H1 (cell line): ENCODE measurements around the gene UGT1A1. TPM values are rescaled to one million over a fixed set of nuclear protein-coding genes. Genes with fewer than 3 reads are reported as not detected.
"Not testable (repeated sequence)": the region's sequence is repeated elsewhere in the genome, so short reads cannot be mapped to it uniquely, and the experiment has no call there.

ENCODE experiments used
- CTCF ChIA-PET: fragments of 300-600 bp; sonication (Branson Sonifier 250); formaldehyde crosslinking; loops from one replicate; lab custom pipeline; 2021; ENCODE audit not compliant: partially characterized antibody; lab: Charles Lee
- POLR2A ChIA-PET: fragments of 300-600 bp; sonication (Branson Sonifier 250); formaldehyde crosslinking; loops from one replicate; lab custom pipeline; 2021; ENCODE audit warnings: inconsistent platforms; ENCODE audit not compliant: partially characterized antibody; lab: Charles Lee
- DNase-seq, 2 experiments: peaks; one replicate each; pipeline versions ENCODE4 v3.0.0 to v3.0.0-alpha.2; 2010 to 2022; ENCODE audit warnings: low spot score in 2 of 2, low read depth in 1 of 2, mixed read lengths in 1 of 2
- FAIRE-seq: peaks from 2 replicates; lab custom pipeline; 2011; peaks lifted over from hg19 to GRCh38; lab: Jason Lieb, UNC
- H2AFZ ChIP-seq: 2 replicates; pipeline ENCODE4 v1.8.1; 2012; ENCODE audit warnings: low read length, inconsistent platforms
- H2AK5ac ChIP-seq: 2 replicates; pipeline ENCODE4 v1.6.1; 2013; ENCODE audit warnings: low read depth, low read length
- H2BK120ac ChIP-seq: replicated peaks from 2 replicates; pipeline ENCODE3; 2013; ENCODE audit warnings: low read depth, low read length, inconsistent platforms
- H2BK12ac ChIP-seq: 2 replicates; pipeline ENCODE4 v1.6.1; 2013; ENCODE audit warnings: low read depth, low read length
- H2BK15ac ChIP-seq: 2 replicates; pipeline ENCODE4 v1.6.1; 2013; ENCODE audit warnings: low read length
- H2BK20ac ChIP-seq: 2 replicates; pipeline ENCODE4 v1.6.1; 2013; ENCODE audit warnings: low read length
- H2BK5ac ChIP-seq: 2 replicates; pipeline ENCODE4 v1.6.1; 2013; ENCODE audit warnings: low read depth, low read length
- H3K14ac ChIP-seq: 2 replicates; pipeline ENCODE4 v1.6.1; 2013; ENCODE audit warnings: inconsistent platforms; ENCODE audit not compliant: insufficient read length
- H3K18ac ChIP-seq: 2 replicates; pipeline ENCODE4 v1.6.1; 2013; ENCODE audit warnings: low read length; ENCODE audit errors: extremely low read depth
- H3K23ac ChIP-seq: 2 replicates; pipeline ENCODE4 v1.6.1; 2013; ENCODE audit warnings: inconsistent platforms; ENCODE audit not compliant: insufficient read length
- H3K23me2 ChIP-seq: 2 replicates; pipeline ENCODE4 v1.6.1; 2013; ENCODE audit warnings: low read depth, low read length
- H3K27ac ChIP-seq: 2 replicates; pipeline ENCODE4 v1.6.1; 2011; ENCODE audit warnings: low read depth, low read length, inconsistent platforms
- H3K27me3 ChIP-seq, 4 experiments: replicated peaks in 1 of 4; 1 replicate in 1 of 4; 2 replicates in 3 of 4; pipeline versions ENCODE4 v1.6.1 to v1.8.1; 2011 to 2013; ENCODE audit warnings: low read length in 3 of 4, mild to moderate bottlenecking in 3 of 4, inconsistent platforms in 2 of 4, mixed read lengths in 2 of 4, moderate library complexity in 1 of 4; ENCODE audit not compliant: control insufficient read depth in 3 of 4, insufficient read depth in 3 of 4; ENCODE audit errors: extremely low read depth in 1 of 4
- H3K36me3 ChIP-seq, 4 experiments: 2 replicates each; pipeline versions ENCODE4 v1.6.1 to v1.8.1; 2011 to 2013; ENCODE audit warnings: mild to moderate bottlenecking in 4 of 4, low read length in 3 of 4, moderate library complexity in 2 of 4, control low read depth in 1 of 4, inconsistent platforms in 1 of 4; ENCODE audit not compliant: insufficient read depth in 4 of 4, control insufficient read depth in 2 of 4
- H3K4ac ChIP-seq: replicated peaks from 2 replicates; pipeline ENCODE3; 2013; ENCODE audit warnings: low read length, low read depth, mixed read lengths, inconsistent platforms; ENCODE audit not compliant: insufficient read length
- H3K4me1 ChIP-seq, 4 experiments: replicated peaks in 1 of 4; 1 replicate in 1 of 4; 2 replicates in 3 of 4; pipeline versions ENCODE4 v1.6.1 to v1.8.1; 2011 to 2013; ENCODE audit warnings: low read length in 3 of 4, inconsistent platforms in 2 of 4, mixed read lengths in 1 of 4; ENCODE audit not compliant: insufficient read depth in 4 of 4, control insufficient read depth in 3 of 4
- H3K4me2 ChIP-seq, 2 experiments: 2 replicates each; pipeline versions ENCODE4 v1.6.1 to v1.8.1; 2011 to 2013; ENCODE audit warnings: low read depth in 2 of 2, low read length in 2 of 2, control low read depth in 1 of 2, inconsistent platforms in 1 of 2, mild to moderate bottlenecking in 1 of 2; ENCODE audit not compliant: insufficient read depth in 1 of 2
- H3K4me3 ChIP-seq, 4 experiments: fragments of 200-600, 300-600 bp in 1 of 4; sonication (generic), shearing (Covaris generic), sonication (Bioruptor Twin) in 1 of 4; 2 replicates each; pipeline versions ENCODE4 v1.5.1 to v1.8.1; 2011 to 2016; ENCODE audit warnings: low read length in 4 of 4, low read depth in 3 of 4, control low read depth in 2 of 4, inconsistent platforms in 2 of 4, mild to moderate bottlenecking in 2 of 4, mixed read lengths in 1 of 4, moderate library complexity in 1 of 4; ENCODE audit not compliant: insufficient read depth in 2 of 4; ENCODE audit errors: extremely low read depth in 1 of 4
- H3K56ac ChIP-seq: replicated peaks from 2 replicates; pipeline ENCODE3; 2013; ENCODE audit warnings: low read depth, mild to moderate bottlenecking, mixed read lengths, low read length, inconsistent platforms; ENCODE audit not compliant: insufficient read length
- H3K79me1 ChIP-seq: 2 replicates; pipeline ENCODE4 v1.6.1; 2013; ENCODE audit warnings: low read depth, low read length, control low read depth
- H3K79me2 ChIP-seq, 2 experiments: 2 replicates each; pipeline versions ENCODE4 v1.6.1 to v1.8.1; 2012 to 2013; ENCODE audit warnings: low read length in 2 of 2, mild to moderate bottlenecking in 2 of 2, inconsistent platforms in 1 of 2; ENCODE audit not compliant: insufficient read depth in 2 of 2, control insufficient read depth in 1 of 2
- H3K9ac ChIP-seq, 4 experiments: replicated peaks in 1 of 4; 1 replicate in 1 of 4; 2 replicates in 3 of 4; pipeline versions ENCODE4 v1.6.1 to v1.8.1; 2011 to 2013; ENCODE audit warnings: low read depth in 3 of 4, low read length in 3 of 4, control low read depth in 2 of 4, mild to moderate bottlenecking in 2 of 4, moderate library complexity in 2 of 4, inconsistent platforms in 1 of 4; ENCODE audit errors: extremely low read depth in 1 of 4
- H3K9me3 ChIP-seq, 2 experiments: 2 replicates each; pipeline versions ENCODE4 v1.6.1 to v1.8.1; 2012 to 2013; ENCODE audit warnings: mild to moderate bottlenecking in 2 of 2, moderate library complexity in 2 of 2, control low read depth in 1 of 2, inconsistent platforms in 1 of 2, low read depth in 1 of 2, low read length in 1 of 2, mixed read lengths in 1 of 2; ENCODE audit not compliant: insufficient read depth in 2 of 2
- H4K20me1 ChIP-seq, 2 experiments: replicated peaks in 1 of 2; 2 replicates each; pipeline versions ENCODE3 to v1.8.1; 2011 to 2013; ENCODE audit warnings: inconsistent platforms in 2 of 2, low read length in 2 of 2, mild to moderate bottlenecking in 1 of 2; ENCODE audit not compliant: insufficient read depth in 2 of 2, control insufficient read depth in 1 of 2
- H4K5ac ChIP-seq: 2 replicates; pipeline ENCODE4 v1.6.1; 2013; ENCODE audit warnings: low read length, low read depth, mixed read lengths, inconsistent platforms; ENCODE audit not compliant: insufficient read length
- H4K8ac ChIP-seq: 2 replicates; pipeline ENCODE4 v1.8.0; 2013; ENCODE audit warnings: mild to moderate bottlenecking, moderate library complexity, low read length, inconsistent platforms; ENCODE audit not compliant: insufficient read depth; ENCODE audit errors: extremely low read depth
- H4K91ac ChIP-seq: replicated peaks from 2 replicates; pipeline ENCODE3; 2013; ENCODE audit warnings: low read length, mixed read lengths, inconsistent platforms; ENCODE audit not compliant: insufficient read length
- WGBS, 2 experiments: shearing (Covaris generic) in 1 of 2; methylation state at CpG; one replicate each; pipeline versions ENCODE4 v1.1.6 to v1.1.7; 2013 to 2015; ENCODE audit warnings: low lambda C conversion rate in 2 of 2, mixed read lengths in 2 of 2, inconsistent platforms in 1 of 2, low coverage in 1 of 2, missing lambda C conversion rate in 1 of 2; ENCODE audit not compliant: insufficient replicate concordance in 2 of 2, insufficient coverage in 1 of 2, insufficient read length in 1 of 2; ENCODE audit errors: extremely low coverage in 1 of 2, missing lambda C conversion rate in 1 of 2; 5-methylcytosine and 5-hydroxymethylcytosine counted together
- polyA plus RNA-seq, 7 experiments: library from polyadenylated mRNA; depleted of rRNA in 3 of 7; stranded (reverse) in 5 of 7; unstranded in 2 of 7; fragments of >200 nt in 5 of 7; fragments of 200-250 nt in 2 of 7; gene quantifications; 1 replicate in 5 of 7; 2 replicates in 1 of 7; 4 replicates in 1 of 7; pipeline versions ENCODE4 v1.2.1 to v1.2.3, GENCODE V29; 2011 to 2013; ENCODE audit warnings: missing spikeins in 2 of 7, mixed read lengths in 2 of 7
- total RNA-seq: library from RNA; stranded (reverse); fragmentation: NEBNext Ultra II Directional; extraction: Animal tissue kit (Norgen Biotek cat#: 25700); gene quantifications from 2 replicates; pipeline ENCODE4 v1.2.1, GENCODE V29; 2021

UGT1A1 gene
- total and polyA plus RNA-seq, 2 of the 8 experiments (the other 6 are each of a cell fraction or from before 2014, with no cell fraction given), result not detected

- not testable (repeated sequence) for H3K56ac ChIP-seq
These were observed 8.7 kb upstream of the UGT1A1 start for GRCh38 chr2:233751212-233752009.

More at GRCh38 chr2:233751212-233752009, 8.7 kb upstream of the UGT1A1 start:
- H4K91ac ChIP-seq, H3K4me2 ChIP-seq, H3K4ac ChIP-seq, POLR2A ChIA-PET, H2BK15ac ChIP-seq, H3K4me1 ChIP-seq, H3K79me1 ChIP-seq, H2BK20ac ChIP-seq, H3K27ac ChIP-seq, DNase-seq, H3K18ac ChIP-seq, H3K14ac ChIP-seq, H3K9ac ChIP-seq, H3K23ac ChIP-seq, H4K8ac ChIP-seq, H2AFZ ChIP-seq, H4K5ac ChIP-seq, H3K23me2 ChIP-seq, H3K27me3 ChIP-seq, H3K4me3 ChIP-seq, H3K36me3 ChIP-seq, H3K79me2 ChIP-seq, H2BK12ac ChIP-seq, FAIRE-seq, H4K20me1 ChIP-seq, H2BK5ac ChIP-seq, H2BK120ac ChIP-seq, H2AK5ac ChIP-seq: not testable (repeated sequence)
- CTCF ChIA-PET, result interaction anchor here (1.3 kb wide), 1 partner anchor 9 kb away, joined by 4 read pairs; the partner anchor contains the start of gene UGT1A1
- H3K9me3 ChIP-seq, result peaks cover 21 to 33% of the 10 kb centered on the region in 2 experiments
- 78% methylated on average over 2 of the region's 2 CpGs; no CpG with 5 or more reads in 1 of the 2 experiments for WGBS, 2 experiments
